Retinal pigment epithelial cell (primary cell): ENCODE measurements around the gene SYNGR1.

Experiments
- DNase-seq: peaks from one replicate; pipeline ENCODE4 v3.0.0-alpha.2; 2010; ENCODE audit warnings: low read depth
- H3K4me3 ChIP-seq: 2 replicates; pipeline ENCODE4 v1.5.1; 2011; ENCODE audit warnings: mild to moderate bottlenecking, low read length, control low read depth, moderate library complexity
- CTCF ChIP-seq: conservative IDR thresholded peaks from 2 replicates; pipeline ENCODE4 v1.5.1; 2011; ENCODE audit warnings: low read depth, low read length, control low read depth, inconsistent platforms

Gene SYNGR1

GRCh38 chr22:39361496-39361895 lies 11.7 kb downstream of the SYNGR1 start:
- TF ChIP-seq CTCF, result no peak
- H3K4me3 ChIP-seq, result no peak overlapping the region
- DNase-seq, result no peak

DNA sequence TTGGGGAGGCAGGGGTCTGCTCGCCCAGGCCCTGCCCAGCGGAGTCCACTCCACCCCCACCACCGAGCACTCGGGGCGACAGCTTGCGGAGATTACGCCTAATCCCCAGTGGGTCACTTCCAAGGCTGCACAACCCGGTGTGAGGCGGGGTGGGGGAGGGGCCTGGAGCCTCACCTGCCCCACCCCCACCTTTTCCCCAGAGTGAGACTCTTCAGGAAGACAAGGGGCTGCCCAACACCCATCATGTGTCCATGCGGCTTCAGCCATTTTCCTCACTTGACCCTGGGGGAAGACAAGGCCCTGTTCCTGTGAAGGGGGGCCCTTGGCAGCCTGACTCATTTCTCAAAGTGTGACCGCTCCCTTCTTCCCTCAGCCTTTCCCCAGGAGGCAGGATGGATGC lies 12.5 kb downstream of the SYNGR1 start:
- DNase-seq, result no peak
- H3K4me3 ChIP-seq, result no peak overlapping the region
- TF ChIP-seq CTCF, result no peak

DNA sequence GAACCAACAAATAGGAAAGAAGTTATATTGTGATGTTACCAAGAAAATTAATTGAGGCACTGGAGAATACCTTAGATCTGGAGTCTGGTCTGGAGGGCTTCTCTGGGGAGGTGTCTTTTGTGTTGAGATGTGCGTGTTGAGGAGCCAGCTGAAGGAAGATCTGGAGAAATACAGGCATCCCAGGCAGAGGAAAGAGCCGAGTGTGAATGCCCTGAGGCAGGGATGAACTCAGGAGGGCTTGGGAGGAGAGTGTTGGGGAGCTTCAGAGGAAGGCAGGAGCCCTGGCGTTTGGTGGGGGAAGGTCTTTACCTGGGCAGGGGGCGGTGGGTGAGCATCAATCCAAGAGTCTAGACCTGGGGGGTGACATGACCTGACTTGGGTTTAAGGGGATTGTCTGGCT lies 13.1 kb downstream of the SYNGR1 start:
- no peak for TF ChIP-seq CTCF
- no peak overlapping the region for H3K4me3 ChIP-seq
- DNase-seq, result no peak

- no peak for TF ChIP-seq CTCF
- no peak overlapping the region for H3K4me3 ChIP-seq
- no peak for DNase-seq
Measured at GRCh38 chr22:39363751-39364515, 14.1 kb downstream of the SYNGR1 start.

- DNase-seq, result no peak
- no peak for TF ChIP-seq CTCF
- H3K4me3 ChIP-seq, result no peak overlapping the region
Measured at GRCh38 chr22:39364714-39365491, 15.1 kb downstream of the SYNGR1 start.

DNA sequence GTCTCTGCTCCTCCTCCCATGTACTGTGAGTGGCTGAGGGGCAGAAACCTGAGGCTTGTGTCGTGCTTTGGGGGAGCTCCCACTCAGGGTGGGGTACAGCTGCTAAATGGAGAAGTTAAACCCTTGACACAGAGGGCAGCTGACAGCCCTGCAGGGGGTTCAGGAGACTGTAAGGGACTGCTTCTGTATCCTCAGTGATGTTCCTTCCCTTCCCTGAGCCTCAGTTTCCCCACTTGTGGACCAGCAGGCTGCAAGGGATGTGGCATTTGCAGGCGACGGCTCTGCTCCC lies 15.6 kb downstream of the SYNGR1 start:
- DNase-seq, result no peak
- H3K4me3 ChIP-seq, result no peak overlapping the region
- TF ChIP-seq CTCF, result no peak

DNA sequence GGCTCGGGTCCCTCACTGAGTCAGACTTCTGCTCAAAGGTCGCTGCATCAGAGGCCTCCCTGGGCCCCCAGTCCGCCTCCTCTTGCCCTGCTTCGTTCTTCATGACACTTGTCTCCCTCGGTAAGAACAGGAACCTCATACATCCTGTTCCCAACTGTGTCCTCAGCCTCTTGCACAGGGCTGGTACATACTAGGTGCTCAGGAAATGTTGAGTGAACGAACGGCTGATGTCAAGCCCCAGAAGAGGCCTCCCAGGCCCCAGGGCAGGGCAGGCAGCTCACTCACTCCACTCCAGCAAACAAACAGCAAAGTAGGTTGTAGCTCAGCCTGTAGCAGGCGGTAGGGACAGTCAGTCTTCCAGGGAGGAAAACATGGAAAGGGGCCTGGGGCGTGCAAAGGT lies 17.2 kb downstream of the SYNGR1 start:
- TF ChIP-seq CTCF, result no peak
- H3K4me3 ChIP-seq, result no peak overlapping the region
- DNase-seq, result no peak
